HEK293 (cell line): ENCODE results near the gene ZNF181.

Experiments used
- GLI2 ChIP-seq: fragments of 450-650 bp; formaldehyde crosslinking; IDR thresholded peaks from 2 replicates; pipeline ENCODE4; 2017; ENCODE audit warnings: missing biosample characterization, missing genetic modification characterization, low read depth, borderline replicate concordance
- HOXC10 ChIP-seq: sonication (generic); formaldehyde crosslinking; IDR thresholded peaks from 2 replicates; pipeline ENCODE4 v1.8.1; 2023; ENCODE audit warnings: mild to moderate bottlenecking, missing genetic modification reagents
- INSM2 ChIP-seq: fragments of 450-650 bp; formaldehyde crosslinking; IDR thresholded peaks from 2 replicates; pipeline ENCODE4 v1.5.1; 2016; ENCODE audit warnings: missing biosample characterization, missing genetic modification characterization
- KLF7 ChIP-seq: fragments of 450-650 bp; formaldehyde crosslinking; IDR thresholded peaks from 2 replicates; pipeline ENCODE4 v1.5.1; 2016; ENCODE audit warnings: missing biosample characterization, missing genetic modification characterization, borderline replicate concordance
- KLF8 ChIP-seq: fragments of 450-650 bp; formaldehyde crosslinking; IDR thresholded peaks from 2 replicates; pipeline ENCODE4 v1.5.1; 2016; ENCODE audit warnings: missing biosample characterization, missing genetic modification characterization
- OVOL3 ChIP-seq: fragments of 450-650 bp; formaldehyde crosslinking; IDR thresholded peaks from 2 replicates; pipeline ENCODE4 v1.5.1; 2016; ENCODE audit warnings: missing biosample characterization, missing genetic modification characterization
- PRDM10 ChIP-seq: fragments of 450-650 bp; formaldehyde crosslinking; IDR thresholded peaks from 2 replicates; pipeline ENCODE4 v1.5.1; 2016; ENCODE audit warnings: missing biosample characterization, missing genetic modification characterization
- SCRT2 ChIP-seq: fragments of 450-650 bp; formaldehyde crosslinking; IDR thresholded peaks from 2 replicates; pipeline ENCODE4 v1.5.1; 2016; ENCODE audit warnings: missing biosample characterization, missing genetic modification characterization
- ZBTB11 ChIP-seq: fragments of 450-650 bp; formaldehyde crosslinking; conservative IDR thresholded peaks from 2 replicates; pipeline ENCODE4 v1.5.1; 2016; ENCODE audit warnings: low read depth, missing biosample characterization, missing genetic modification characterization
- ZBTB21 ChIP-seq: fragments of 450-650 bp; formaldehyde crosslinking; IDR thresholded peaks from 2 replicates; pipeline ENCODE4 v1.5.1; 2017; ENCODE audit warnings: missing biosample characterization, missing genetic modification characterization
- ZBTB6 ChIP-seq: fragments of 450-650 bp; formaldehyde crosslinking; IDR thresholded peaks from 2 replicates; pipeline ENCODE4 v1.5.1; 2017; ENCODE audit warnings: missing biosample characterization, missing genetic modification characterization
- ZNF10 ChIP-seq: fragments of 450-650 bp; formaldehyde crosslinking; IDR thresholded peaks from 2 replicates; pipeline ENCODE4 v1.5.1; 2017; ENCODE audit warnings: missing biosample characterization, missing genetic modification characterization
- ZNF121 ChIP-seq: fragments of 450-650 bp; formaldehyde crosslinking; IDR thresholded peaks from 2 replicates; pipeline ENCODE4 v1.5.1; 2016; ENCODE audit warnings: missing biosample characterization, missing genetic modification characterization
- ZNF132 ChIP-seq: fragments of 450-650 bp; formaldehyde crosslinking; IDR thresholded peaks from 2 replicates; pipeline ENCODE4 v1.5.1; 2017; ENCODE audit warnings: missing biosample characterization, missing genetic modification characterization, borderline replicate concordance
- ZNF2 ChIP-seq: fragments of 450-650 bp; formaldehyde crosslinking; IDR thresholded peaks from 2 replicates; pipeline ENCODE4 v1.5.1; 2016; ENCODE audit warnings: missing biosample characterization, missing genetic modification characterization
- ZNF248 ChIP-seq: fragments of 450-650 bp; formaldehyde crosslinking; IDR thresholded peaks from 2 replicates; pipeline ENCODE4 v1.5.1; 2017; ENCODE audit warnings: missing biosample characterization, missing genetic modification characterization
- ZNF311 ChIP-seq: fragments of 450-650 bp; formaldehyde crosslinking; IDR thresholded peaks from 2 replicates; pipeline ENCODE4 v1.5.1; 2017; ENCODE audit warnings: missing biosample characterization, missing genetic modification characterization, borderline replicate concordance
- ZNF324 ChIP-seq: fragments of 450-650 bp; formaldehyde crosslinking; IDR thresholded peaks from 2 replicates; pipeline ENCODE4 v1.5.1; 2016; ENCODE audit warnings: missing biosample characterization, missing genetic modification characterization
- ZNF341 ChIP-seq: fragments of 450-650 bp; formaldehyde crosslinking; IDR thresholded peaks from 2 replicates; pipeline ENCODE4; 2016; ENCODE audit warnings: low read depth, missing biosample characterization, missing genetic modification characterization
- ZNF366 ChIP-seq: fragments of 450-650 bp; formaldehyde crosslinking; conservative IDR thresholded peaks from 2 replicates; pipeline ENCODE4 v1.5.1; 2016; ENCODE audit warnings: missing biosample characterization, missing genetic modification characterization
- ZNF398 ChIP-seq: fragments of 450-650 bp; formaldehyde crosslinking; IDR thresholded peaks from 2 replicates; pipeline ENCODE4 v1.5.1; 2017; ENCODE audit warnings: missing biosample characterization, missing genetic modification characterization
- ZNF426 ChIP-seq: fragments of 450-650 bp; formaldehyde crosslinking; IDR thresholded peaks from 2 replicates; pipeline ENCODE4 v1.5.1; 2017; ENCODE audit warnings: missing biosample characterization, missing genetic modification characterization, mild to moderate bottlenecking, inconsistent platforms, moderate library complexity
- ZNF571 ChIP-seq: fragments of 450-650 bp; formaldehyde crosslinking; IDR thresholded peaks from 2 replicates; pipeline ENCODE4 v1.5.0; 2017; ENCODE audit warnings: missing biosample characterization, missing genetic modification characterization
- ZNF623 ChIP-seq: fragments of 450-650 bp; formaldehyde crosslinking; IDR thresholded peaks from 2 replicates; pipeline ENCODE4 v1.5.1; 2016; ENCODE audit warnings: missing biosample characterization, missing genetic modification characterization
- ZNF626 ChIP-seq: fragments of 450-650 bp; sonication (Bioruptor Pico); formaldehyde crosslinking; IDR thresholded peaks from 2 replicates; pipeline ENCODE4 v1.5.1; 2018; ENCODE audit warnings: missing biosample characterization, missing genetic modification characterization, inconsistent platforms
- ZNF658 ChIP-seq: fragments of 450-650 bp; formaldehyde crosslinking; IDR thresholded peaks from 2 replicates; pipeline ENCODE4; 2016; ENCODE audit warnings: missing biosample characterization, missing genetic modification characterization
- ZNF76 ChIP-seq: fragments of 450-650 bp; formaldehyde crosslinking; IDR thresholded peaks from 2 replicates; pipeline ENCODE4; 2016; ENCODE audit warnings: low read depth, missing biosample characterization, missing genetic modification characterization, borderline replicate concordance
- ZNF837 ChIP-seq: fragments of 450-650 bp; formaldehyde crosslinking; IDR thresholded peaks from 2 replicates; pipeline ENCODE4 v1.5.1; 2016; ENCODE audit warnings: missing biosample characterization, missing genetic modification characterization

The ZNF181 gene

GRCh38 chr19:34733746-34734536 is at the start of gene ZNF181 (continued):
- TF ChIP-seq HOXC10 = no peak
- TF ChIP-seq ZNF623 (tag by site-specific recombination) = peak; percentile 17; the same call in 1 of the 2 replicates
- no peak for TF ChIP-seq ZNF248
- peak; percentile 62; the same call in 1 of the 2 replicates for TF ChIP-seq ZBTB6 (tag by site-specific recombination)
- TF ChIP-seq ZNF10 (tag by site-specific recombination) = no peak; the same call in none of the 2 replicates
- no peak for TF ChIP-seq ZNF132 (tag by site-specific recombination)
- TF ChIP-seq ZNF76 = peak; percentile 100
- peak; percentile 93 for TF ChIP-seq ZNF121 (tag by site-specific recombination)
- TF ChIP-seq ZBTB21 (tag by site-specific recombination) = no peak; the same call in 1 of the 2 replicates
- TF ChIP-seq ZNF341 (tag by site-specific recombination) = peak; percentile 55
- TF ChIP-seq ZBTB11 (tag by site-specific recombination) = peak; percentile 99
- TF ChIP-seq KLF8 (tag by site-specific recombination) = peak; percentile 98
- TF ChIP-seq ZNF311 = no peak
- peak; percentile 97 for TF ChIP-seq ZNF324 (tag by site-specific recombination)
- peak; percentile 57; the same call in 1 of the 2 replicates for TF ChIP-seq ZNF837
- TF ChIP-seq GLI2 (tag by site-specific recombination) = no peak
- TF ChIP-seq ZNF426 = no peak
- no peak for TF ChIP-seq ZNF658 (tag by site-specific recombination)
- no peak for TF ChIP-seq ZNF571 (tag by site-specific recombination)
- TF ChIP-seq ZNF398 (tag by site-specific recombination) = peak; percentile 49
- TF ChIP-seq SCRT2 (tag by site-specific recombination) = peak; percentile 97; the same call in 1 of the 2 replicates
- TF ChIP-seq OVOL3 (tag by site-specific recombination) = peak; percentile 87
- peak; percentile 50 for TF ChIP-seq PRDM10 (tag by site-specific recombination)
- TF ChIP-seq ZNF626 (tag by site-specific recombination) = no peak
- TF ChIP-seq ZNF366 (tag by site-specific recombination) = no peak; the same call in 1 of the 2 replicates
- TF ChIP-seq KLF7 = peak; percentile 69
- TF ChIP-seq INSM2 = peak; percentile 86
- TF ChIP-seq ZNF2 = peak; percentile 98
